Stomach (tissue), 4 donors: ENCODE results near the gene PPP2CA.

Experiments used
- POLR2A ChIP-seq, 4 donors: fragments of 450-650 bp; IDR thresholded peaks; one replicate each; pipeline ENCODE4 v1.6.1; 2016; ENCODE audit warnings: antibody characterized with exemption in 4 of 4, control low read depth in 2 of 4, mild to moderate bottlenecking in 1 of 4, moderate library complexity in 1 of 4
- POLR2AphosphoS5 ChIP-seq, 3 donors: sonication (generic); formaldehyde crosslinking; IDR thresholded peaks; one replicate each; pipeline ENCODE4 v1.6.1; 2016; ENCODE audit warnings: antibody characterized with exemption in 3 of 3
- TF ChIP-seq, protein P1 (sequence below), 7 experiments: fragments of 450-650 bp in 4 of 7; fragments of 200-600 bp in 3 of 7; sonication (generic) in 3 of 7; IDR thresholded peaks; one replicate each; pipeline ENCODE4 v1.5.1; 2016 to 2019; ENCODE audit warnings: antibody characterized with exemption in 7 of 7, control low read depth in 2 of 7, mild to moderate bottlenecking in 1 of 7

DNA sequence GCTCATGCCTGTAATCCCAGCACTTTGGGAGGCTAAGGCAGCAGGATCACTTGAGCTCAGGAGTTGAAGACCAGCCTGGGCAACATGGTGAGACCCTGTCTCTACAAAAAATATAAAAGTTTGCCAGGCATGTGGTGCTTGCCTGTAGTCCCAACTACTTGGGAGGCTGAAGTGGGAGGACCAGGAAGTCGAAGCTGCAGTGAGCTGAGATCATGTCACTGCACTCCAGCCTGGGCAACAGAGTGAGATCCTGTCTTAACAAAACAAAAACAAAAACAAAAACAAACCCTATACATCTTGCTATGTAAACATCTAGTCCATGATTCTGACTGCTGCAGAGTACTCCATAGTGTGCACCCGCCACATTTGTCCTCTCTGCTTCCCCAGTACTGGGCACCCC, 19.8 kb upstream of the PPP2CA start:
- TF ChIP-seq, protein P1, sequence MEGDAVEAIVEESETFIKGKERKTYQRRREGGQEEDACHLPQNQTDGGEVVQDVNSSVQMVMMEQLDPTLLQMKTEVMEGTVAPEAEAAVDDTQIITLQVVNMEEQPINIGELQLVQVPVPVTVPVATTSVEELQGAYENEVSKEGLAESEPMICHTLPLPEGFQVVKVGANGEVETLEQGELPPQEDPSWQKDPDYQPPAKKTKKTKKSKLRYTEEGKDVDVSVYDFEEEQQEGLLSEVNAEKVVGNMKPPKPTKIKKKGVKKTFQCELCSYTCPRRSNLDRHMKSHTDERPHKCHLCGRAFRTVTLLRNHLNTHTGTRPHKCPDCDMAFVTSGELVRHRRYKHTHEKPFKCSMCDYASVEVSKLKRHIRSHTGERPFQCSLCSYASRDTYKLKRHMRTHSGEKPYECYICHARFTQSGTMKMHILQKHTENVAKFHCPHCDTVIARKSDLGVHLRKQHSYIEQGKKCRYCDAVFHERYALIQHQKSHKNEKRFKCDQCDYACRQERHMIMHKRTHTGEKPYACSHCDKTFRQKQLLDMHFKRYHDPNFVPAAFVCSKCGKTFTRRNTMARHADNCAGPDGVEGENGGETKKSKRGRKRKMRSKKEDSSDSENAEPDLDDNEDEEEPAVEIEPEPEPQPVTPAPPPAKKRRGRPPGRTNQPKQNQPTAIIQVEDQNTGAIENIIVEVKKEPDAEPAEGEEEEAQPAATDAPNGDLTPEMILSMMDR (IDR thresholded peaks at IDR 0.05): no peak
- TF ChIP-seq POLR2A (IDR thresholded peaks at IDR 0.05) (no peak), POLR2AphosphoS5 (IDR thresholded peaks at IDR 0.05) (no peak)
